Lower leg skin (tissue), 4 donors: ENCODE measurements around the gene PTPN7. TPM values are rescaled to one million over a fixed set of nuclear protein-coding genes. Genes with fewer than 3 reads are reported as not detected.

Experiments used
- DNase-seq, 2 donors: peaks; one replicate each; pipeline ENCODE4 v3.0.0-alpha.2; 2019; ENCODE audit warnings: low spot score in 2 of 2
- H3K4me3 ChIP-seq: fragments of 200-600 bp; sonication (generic); 2 replicates; pipeline ENCODE4 v1.5.1; 2017; ENCODE audit warnings: mild to moderate bottlenecking, low read depth; ENCODE audit not compliant: poor library complexity, severe bottlenecking
- CTCF ChIP-seq, 3 donors: fragments of 450-650 bp; IDR thresholded peaks; one replicate each; pipeline ENCODE4 v1.5.1; 2016; ENCODE audit warnings: antibody characterized with exemption in 3 of 3, mild to moderate bottlenecking in 3 of 3, moderate library complexity in 2 of 3
- POLR2A ChIP-seq, 2 donors: fragments of 450-650 bp; IDR thresholded peaks; one replicate each; pipeline ENCODE4 v1.6.1; 2016 to 2017; ENCODE audit warnings: antibody characterized with exemption in 2 of 2, mild to moderate bottlenecking in 1 of 2, moderate library complexity in 1 of 2
- WGBS, 2 donors: methylation state at CpG; one replicate each; pipeline ENCODE4 v1.1.5; 2018; 5-methylcytosine and 5-hydroxymethylcytosine counted together
- intact Hi-C: fragments of 100-400 bp; cut with DNase I; formaldehyde crosslinking; loops from one replicate; pipeline ENCODE4 v1.15.0; 2023; ENCODE audit warnings: low total_unique reads
- total RNA-seq, 4 donors: library from RNA; depleted of rRNA; stranded (reverse); fragments of >200 nt; gene quantifications; one replicate each; pipeline ENCODE4 v1.1.0, GENCODE V29; 2016

The PTPN7 gene
- total RNA-seq, 4 donors from 2014 or later: 1.6 to 2.4 (median 2.2) TPM

DNA sequence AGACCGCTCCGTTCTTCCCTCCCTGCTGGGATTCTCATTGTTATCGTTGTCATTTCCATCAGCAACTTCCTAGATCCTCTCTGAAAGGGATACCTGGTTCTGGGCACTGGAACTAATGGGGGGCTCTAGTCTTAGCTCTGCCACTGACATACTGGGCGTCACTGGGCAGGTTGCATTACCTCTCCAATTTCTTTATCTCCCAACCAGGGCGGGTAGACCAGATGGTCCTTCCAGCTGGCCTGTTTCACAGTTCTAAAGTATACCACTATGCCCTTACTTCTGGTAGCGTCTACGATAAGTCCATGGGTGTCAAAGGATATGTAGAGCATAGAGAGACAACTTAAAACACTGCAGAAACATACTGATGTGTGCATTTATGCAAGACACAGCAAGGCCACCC is 36.3 kb downstream of the PTPN7 start:
- no peak overlapping the region for H3K4me3 ChIP-seq
- intact Hi-C loops: no loop called here
- no peak for TF ChIP-seq CTCF (IDR thresholded peaks at IDR 0.05)
- TF ChIP-seq POLR2A (IDR thresholded peaks at IDR 0.05): no peak
- DNase-seq: no peak
- WGBS, 2 donors: 91 to 92% methylated on average over 7 of the region's 7 CpGs

GRCh38 chr1:202123336-202123813 is 37.0 kb downstream of the PTPN7 start:
- intact Hi-C loops: no loop called here
- 86% methylated on average over 10 of the region's 10 CpGs for WGBS, 2 donors
- TF ChIP-seq POLR2A (IDR thresholded peaks at IDR 0.05) (no peak), CTCF (IDR thresholded peaks at IDR 0.05) (no peak)
- H3K4me3 ChIP-seq: no peak overlapping the region
- DNase-seq: no peak

GRCh38 chr1:202122639-202123335 is 37.6 kb downstream of the PTPN7 start, which contains the start of gene GPR37L1:
Gene GPR37L1 (plus strand): TSS chr1:202122917. CDS start chr1:202122964, 47 bp downstream.
- DNase-seq: no peak
- no peak for TF ChIP-seq CTCF (IDR thresholded peaks at IDR 0.05)
- no peak for TF ChIP-seq POLR2A (IDR thresholded peaks at IDR 0.05)
- WGBS, 2 donors: 66 to 74% methylated on average over 18 to 19 of the region's 19 CpGs
- no peak within 1 kb of the TSS for H3K4me3 ChIP-seq
- intact Hi-C loops: no loop called here

DNA sequence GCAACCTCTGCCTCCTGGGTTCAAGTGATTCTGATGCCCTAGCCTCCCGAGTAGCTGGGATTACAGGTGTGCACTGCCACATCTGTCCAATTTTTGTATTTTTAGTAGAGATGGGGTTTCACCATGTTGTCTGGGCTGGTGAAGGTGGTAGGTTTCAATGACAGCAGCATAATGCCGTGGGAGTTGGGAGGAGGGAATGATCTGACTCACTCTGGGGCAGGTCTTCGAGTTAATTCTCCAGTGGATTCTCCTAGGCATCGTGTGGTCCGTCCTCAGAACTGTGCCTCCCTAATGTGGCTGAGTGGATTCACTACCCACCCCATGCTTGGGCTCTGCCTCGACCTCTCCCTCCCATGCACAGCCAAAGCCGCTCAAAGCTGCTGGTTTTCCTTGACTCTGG is 39.4 kb downstream of the PTPN7 start:
- intact Hi-C loops: no loop called here
- TF ChIP-seq CTCF (IDR thresholded peaks at IDR 0.05) (no peak), POLR2A (IDR thresholded peaks at IDR 0.05) (no peak)
- WGBS, 2 donors: 60 to 61% methylated on average over 7 of the region's 7 CpGs
- DNase-seq: no peak
- no peak overlapping the region for H3K4me3 ChIP-seq

- WGBS, 2 donors: 73 to 76% methylated on average over 10 of the region's 10 CpGs
- DNase-seq: no peak
- intact Hi-C loops: loop anchor here (5.0 kb wide), 1 partner anchor 116 kb away; no protein-coding TSS in a partner anchor
- TF ChIP-seq CTCF (IDR thresholded peaks at IDR 0.05) (no peak), POLR2A (IDR thresholded peaks at IDR 0.05) (no peak)
- H3K4me3 ChIP-seq: no peak overlapping the region
Observed at GRCh38 chr1:202117898-202118371, 42.5 kb downstream of the PTPN7 start.
